ENCODE data around the gene USP7. TPM values are rescaled to one million over a fixed set of nuclear protein-coding genes. Genes with fewer than 3 reads are reported as not detected.

The USP7 gene
- total RNA-seq, 1 experiment from 2014 or later, result 148 TPM

DNA sequence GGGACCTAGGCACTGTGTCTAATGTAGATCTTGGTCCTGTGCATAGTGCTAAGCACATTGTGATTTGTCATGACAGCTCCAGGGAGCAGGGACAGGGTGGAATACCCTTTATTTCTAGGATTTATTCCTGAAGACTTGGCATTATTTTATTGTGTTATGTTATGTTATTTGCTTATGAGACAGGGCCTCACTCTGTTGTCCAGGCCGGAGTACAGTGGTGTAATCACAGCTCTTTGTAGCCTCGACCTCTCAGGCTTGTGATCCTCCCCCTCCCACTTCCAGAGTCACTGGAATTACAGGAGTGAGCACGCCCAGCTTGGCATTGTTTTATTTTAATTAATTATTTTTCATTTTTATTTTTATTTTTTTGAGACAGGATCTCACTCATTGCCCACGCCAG lies 40.5 kb upstream of the USP7 start:
- Mint-ChIP-seq H3K4me3 (ENCODE audit: unreplicated experiment) (no peak overlapping the region), H3K27ac (ENCODE audit: unreplicated experiment) (no peak overlapping the region), H3K4me1 (ENCODE audit: low read depth, unreplicated experiment) (no peaks in the 10 kb centered on the region), H3K9me3 (ENCODE audit: unreplicated experiment) (no peaks in the 10 kb centered on the region), H3K36me3 (ENCODE audit: insufficient read depth, unreplicated experiment) (no peaks in the 10 kb centered on the region), H3K27me3 (ENCODE audit: insufficient read depth, unreplicated experiment) (no peaks in the 10 kb centered on the region)
- Histone ChIP-seq H3K36me3 (ENCODE audit: control insufficient read depth, insufficient read depth, low read length) (no peaks in the 10 kb centered on the region), H3K27me3 (replicated peaks; ENCODE audit: control insufficient read depth, insufficient read depth, low read length) (no peaks in the 10 kb centered on the region), H3K4me3 (ENCODE audit: low read depth, low read length) (no peak overlapping the region), H3K9me3 (no peaks in the 10 kb centered on the region), H3K4me1 (no peaks in the 10 kb centered on the region)
- TF ChIP-seq, protein P1, sequence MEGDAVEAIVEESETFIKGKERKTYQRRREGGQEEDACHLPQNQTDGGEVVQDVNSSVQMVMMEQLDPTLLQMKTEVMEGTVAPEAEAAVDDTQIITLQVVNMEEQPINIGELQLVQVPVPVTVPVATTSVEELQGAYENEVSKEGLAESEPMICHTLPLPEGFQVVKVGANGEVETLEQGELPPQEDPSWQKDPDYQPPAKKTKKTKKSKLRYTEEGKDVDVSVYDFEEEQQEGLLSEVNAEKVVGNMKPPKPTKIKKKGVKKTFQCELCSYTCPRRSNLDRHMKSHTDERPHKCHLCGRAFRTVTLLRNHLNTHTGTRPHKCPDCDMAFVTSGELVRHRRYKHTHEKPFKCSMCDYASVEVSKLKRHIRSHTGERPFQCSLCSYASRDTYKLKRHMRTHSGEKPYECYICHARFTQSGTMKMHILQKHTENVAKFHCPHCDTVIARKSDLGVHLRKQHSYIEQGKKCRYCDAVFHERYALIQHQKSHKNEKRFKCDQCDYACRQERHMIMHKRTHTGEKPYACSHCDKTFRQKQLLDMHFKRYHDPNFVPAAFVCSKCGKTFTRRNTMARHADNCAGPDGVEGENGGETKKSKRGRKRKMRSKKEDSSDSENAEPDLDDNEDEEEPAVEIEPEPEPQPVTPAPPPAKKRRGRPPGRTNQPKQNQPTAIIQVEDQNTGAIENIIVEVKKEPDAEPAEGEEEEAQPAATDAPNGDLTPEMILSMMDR (IDR thresholded peaks at IDR 0.05; ENCODE audit: insufficient read depth in 1 of 2, low read depth in 1 of 2, low read length in 1 of 2, severe bottlenecking in 1 of 2, unreplicated experiment in 1 of 2), result no peak
- CTCF ChIA-PET, result no interaction called here
- POLR2A ChIA-PET, result interaction anchor here (0.6 kb wide), 1 partner anchor 60 kb away, joined by 5 read pairs; no protein-coding TSS in a partner anchor
- BruUV-seq (replicated peaks), result no TSS peak
- intact Hi-C loops (cut with micrococcal nuclease; ENCODE audit: unreplicated experiment), result loop anchor here (10.0 kb wide), 1 partner anchor 69 kb away; no protein-coding TSS in a partner anchor
- no peak for DNase-seq

DNA sequence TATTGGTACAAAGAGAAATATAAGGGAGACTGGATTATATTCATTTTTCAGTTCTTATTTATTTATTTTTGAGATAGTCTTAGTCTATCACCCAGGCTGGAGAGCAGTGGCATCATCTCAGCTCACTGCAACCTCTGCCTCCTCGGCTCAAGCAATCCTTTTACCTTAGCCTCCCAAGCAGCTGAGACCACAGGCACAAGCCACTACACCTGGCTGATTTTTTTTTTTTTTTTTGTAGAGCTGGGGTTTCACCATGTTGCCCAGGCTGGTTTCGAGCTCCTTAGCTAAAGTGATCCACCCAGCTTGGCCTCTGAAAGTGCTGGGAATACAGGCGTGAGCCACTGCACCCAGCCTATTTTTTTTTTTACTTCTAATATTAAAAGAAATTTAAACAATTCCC lies 40.1 kb upstream of the USP7 start:
- Histone ChIP-seq H3K36me3 (ENCODE audit: control insufficient read depth, insufficient read depth, low read length) (no peaks in the 10 kb centered on the region), H3K27me3 (replicated peaks; ENCODE audit: control insufficient read depth, insufficient read depth, low read length) (no peaks in the 10 kb centered on the region), H3K4me1 (no peaks in the 10 kb centered on the region), H3K4me3 (ENCODE audit: low read depth, low read length) (no peak overlapping the region), H3K9me3 (no peaks in the 10 kb centered on the region)
- H3K27ac Mint-ChIP-seq (ENCODE audit: unreplicated experiment), result no peak overlapping the region
- no peaks in the 10 kb centered on the region for H3K9me3 Mint-ChIP-seq (ENCODE audit: unreplicated experiment)
- TF ChIP-seq, protein P1 (IDR thresholded peaks at IDR 0.05; ENCODE audit: insufficient read depth in 1 of 2, low read depth in 1 of 2, low read length in 1 of 2, severe bottlenecking in 1 of 2, unreplicated experiment in 1 of 2), result no peak
- no peak overlapping the region for H3K4me3 Mint-ChIP-seq (ENCODE audit: unreplicated experiment)
- ChIA-PET POLR2A (interaction anchor here (0.6 kb wide), 2 partner anchors 59 to 1358 kb away, joined by 3 to 5 read pairs; no protein-coding TSS in a partner anchor), CTCF (interaction anchor here (0.5 to 1.1 kb wide), 2 partner anchors 67 to 101 kb away, joined by 3 to 4 read pairs; no protein-coding TSS in a partner anchor)
- BruUV-seq (replicated peaks), result no TSS peak
- H3K27me3 Mint-ChIP-seq (ENCODE audit: insufficient read depth, unreplicated experiment), result no peaks in the 10 kb centered on the region
- intact Hi-C loops (cut with micrococcal nuclease; ENCODE audit: unreplicated experiment), result loop anchor here (10.0 kb wide), 1 partner anchor 69 kb away; no protein-coding TSS in a partner anchor
- no peaks in the 10 kb centered on the region for H3K36me3 Mint-ChIP-seq (ENCODE audit: insufficient read depth, unreplicated experiment)
- DNase-seq, result no peak
- H3K4me1 Mint-ChIP-seq (ENCODE audit: low read depth, unreplicated experiment), result no peaks in the 10 kb centered on the region

DNA sequence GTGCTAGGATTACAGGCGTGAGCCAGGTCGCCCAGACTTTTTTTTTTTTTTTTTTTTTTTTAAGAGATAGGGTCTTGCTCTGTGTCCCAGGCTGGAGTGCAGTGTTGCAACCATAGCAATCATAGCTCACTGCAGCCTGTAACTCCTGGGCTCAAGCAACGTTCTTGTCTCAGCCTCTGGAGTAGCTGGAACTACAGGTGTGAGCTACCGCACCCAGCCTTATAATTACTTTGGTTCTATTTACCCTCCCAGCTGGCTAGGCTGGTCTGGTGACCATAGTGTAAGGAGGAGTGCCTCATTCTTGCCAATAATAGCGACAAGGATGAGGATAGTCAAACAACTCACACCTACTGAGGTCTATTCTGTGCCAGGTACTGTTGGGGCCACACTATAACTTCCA lies 39.6 kb upstream of the USP7 start:
- Mint-ChIP-seq H3K4me3 (ENCODE audit: unreplicated experiment) (no peak overlapping the region), H3K4me1 (ENCODE audit: low read depth, unreplicated experiment) (no peaks in the 10 kb centered on the region), H3K27ac (ENCODE audit: unreplicated experiment) (no peak overlapping the region), H3K36me3 (ENCODE audit: insufficient read depth, unreplicated experiment) (no peaks in the 10 kb centered on the region), H3K9me3 (ENCODE audit: unreplicated experiment) (no peaks in the 10 kb centered on the region), H3K27me3 (ENCODE audit: insufficient read depth, unreplicated experiment) (no peaks in the 10 kb centered on the region)
- CTCF ChIA-PET, result interaction anchor here (0.5 to 1.1 kb wide), 2 partner anchors 67 to 101 kb away, joined by 3 to 4 read pairs; no protein-coding TSS in a partner anchor
- intact Hi-C loops (cut with micrococcal nuclease; ENCODE audit: unreplicated experiment), result loop anchor here (10.0 kb wide), 1 partner anchor 69 kb away; no protein-coding TSS in a partner anchor
- Histone ChIP-seq H3K4me1 (no peaks in the 10 kb centered on the region), H3K4me3 (ENCODE audit: low read depth, low read length) (no peak overlapping the region), H3K36me3 (ENCODE audit: control insufficient read depth, insufficient read depth, low read length) (no peaks in the 10 kb centered on the region), H3K9me3 (no peaks in the 10 kb centered on the region), H3K27me3 (replicated peaks; ENCODE audit: control insufficient read depth, insufficient read depth, low read length) (no peaks in the 10 kb centered on the region)
- TF ChIP-seq, protein P1 (IDR thresholded peaks at IDR 0.05; ENCODE audit: insufficient read depth in 1 of 2, low read depth in 1 of 2, low read length in 1 of 2, severe bottlenecking in 1 of 2, unreplicated experiment in 1 of 2), result no peak
- no TSS peak for BruUV-seq (replicated peaks)
- peak in 1 of 2 experiments; percentile 29 for DNase-seq
- POLR2A ChIA-PET, result interaction anchor here (0.6 kb wide), 1 partner anchor 1359 kb away, joined by 3 read pairs; no protein-coding TSS in a partner anchor
